Mesothelial cell of epicardium (in vitro differentiated cells): ENCODE results near the gene HDAC1. TPM values are rescaled to one million over a fixed set of nuclear protein-coding genes. Genes with fewer than 3 reads are reported as not detected.
"Not testable (repeated sequence)": the region's sequence is repeated elsewhere in the genome, so short reads cannot be mapped to it uniquely, and the experiment has no call there.

Experiments used
- DNase-seq, 2 experiments: peaks; one replicate each; pipeline ENCODE4 v3.0.0; 2021; ENCODE audit warnings: low spot score in 2 of 2; ENCODE audit not compliant: unreplicated experiment in 2 of 2
- H3K27ac Mint-ChIP-seq: 2 replicates; pipeline ENCODE4 v1.8.0; 2021; ENCODE audit warnings: mixed read lengths
- H3K27me3 Mint-ChIP-seq: 2 replicates; pipeline ENCODE4 v1.8.0; 2021; ENCODE audit warnings: low read depth, mixed read lengths
- H3K36me3 Mint-ChIP-seq: 2 replicates; pipeline ENCODE4 v1.8.0; 2021; ENCODE audit warnings: mixed read lengths
- H3K4me1 Mint-ChIP-seq: 2 replicates; pipeline ENCODE4 v1.8.0; 2021; ENCODE audit warnings: mixed read lengths
- H3K4me3 Mint-ChIP-seq: 2 replicates; pipeline ENCODE4 v1.8.0; 2021; ENCODE audit warnings: mild to moderate bottlenecking, moderate library complexity, mixed read lengths
- H3K9me3 Mint-ChIP-seq: 2 replicates; pipeline ENCODE4 v1.8.0; 2021; ENCODE audit warnings: mixed read lengths
- total RNA-seq: library from RNA; stranded (reverse); gene quantifications from 3 replicates; pipeline ENCODE4 v1.2.1, GENCODE V29; 2021
- TF ChIP-seq, protein P1 (sequence below): fragments of 200-600 bp; sonication (generic); IDR thresholded peaks from one replicate; pipeline ENCODE4 v1.5.0; 2021; ENCODE audit warnings: antibody characterized with exemption; ENCODE audit not compliant: unreplicated experiment

Gene HDAC1
- total RNA-seq, 1 donor from 2014 or later: 131 TPM

DNA sequence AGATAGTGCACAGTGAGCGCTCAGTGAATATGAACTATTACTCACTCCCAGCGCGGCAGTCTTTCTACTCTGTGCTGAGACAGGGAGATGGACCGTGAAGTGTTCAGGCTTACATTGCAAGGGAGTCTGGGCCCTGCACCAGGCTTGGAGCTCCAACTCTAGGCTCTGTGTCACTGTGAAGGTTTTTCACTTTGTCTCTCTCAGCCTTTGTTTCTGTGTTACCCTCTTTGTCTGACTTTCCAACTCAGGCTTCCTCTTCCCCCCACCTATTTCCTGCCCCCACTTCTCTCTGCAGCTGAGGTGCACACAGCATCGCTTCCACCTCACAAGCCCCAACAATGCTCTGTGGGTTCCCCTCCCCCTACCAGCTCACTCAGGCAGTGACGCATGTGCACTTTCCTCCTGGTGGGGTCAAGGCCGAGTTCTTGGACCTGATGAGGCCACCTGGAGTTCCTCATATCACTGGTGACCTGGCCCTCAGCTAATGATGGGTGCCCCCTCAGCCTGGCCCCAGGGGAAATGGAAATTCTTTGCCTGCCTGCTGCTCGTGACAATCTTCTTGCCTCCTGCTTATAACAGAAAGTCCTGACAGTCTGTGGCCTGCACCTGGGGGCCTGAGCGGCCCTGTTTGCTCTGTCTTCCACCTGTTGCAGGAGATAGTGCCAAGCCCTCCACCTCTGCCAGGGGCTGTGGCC, 41.9 kb upstream of the HDAC1 start:
- peaks cover 19% of the 10 kb centered on the region for H3K4me1 Mint-ChIP-seq
- H3K27me3 Mint-ChIP-seq: no peaks in the 10 kb centered on the region
- no peak for DNase-seq
- H3K4me3 Mint-ChIP-seq: no peak overlapping the region
- no peak overlapping the region for H3K27ac Mint-ChIP-seq
- TF ChIP-seq, protein P1, sequence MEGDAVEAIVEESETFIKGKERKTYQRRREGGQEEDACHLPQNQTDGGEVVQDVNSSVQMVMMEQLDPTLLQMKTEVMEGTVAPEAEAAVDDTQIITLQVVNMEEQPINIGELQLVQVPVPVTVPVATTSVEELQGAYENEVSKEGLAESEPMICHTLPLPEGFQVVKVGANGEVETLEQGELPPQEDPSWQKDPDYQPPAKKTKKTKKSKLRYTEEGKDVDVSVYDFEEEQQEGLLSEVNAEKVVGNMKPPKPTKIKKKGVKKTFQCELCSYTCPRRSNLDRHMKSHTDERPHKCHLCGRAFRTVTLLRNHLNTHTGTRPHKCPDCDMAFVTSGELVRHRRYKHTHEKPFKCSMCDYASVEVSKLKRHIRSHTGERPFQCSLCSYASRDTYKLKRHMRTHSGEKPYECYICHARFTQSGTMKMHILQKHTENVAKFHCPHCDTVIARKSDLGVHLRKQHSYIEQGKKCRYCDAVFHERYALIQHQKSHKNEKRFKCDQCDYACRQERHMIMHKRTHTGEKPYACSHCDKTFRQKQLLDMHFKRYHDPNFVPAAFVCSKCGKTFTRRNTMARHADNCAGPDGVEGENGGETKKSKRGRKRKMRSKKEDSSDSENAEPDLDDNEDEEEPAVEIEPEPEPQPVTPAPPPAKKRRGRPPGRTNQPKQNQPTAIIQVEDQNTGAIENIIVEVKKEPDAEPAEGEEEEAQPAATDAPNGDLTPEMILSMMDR: no peak
- H3K9me3 Mint-ChIP-seq: no peaks in the 10 kb centered on the region
- H3K36me3 Mint-ChIP-seq: no peaks in the 10 kb centered on the region

GRCh38 chr1:32250893-32251716, 40.8 kb upstream of the HDAC1 start, which contains the start of gene LCK:
TSS of gene LCK (plus strand) at chr1:32251265. CDS start at chr1:32274330, 23,065 bp downstream.
- no peaks in the 10 kb centered on the region for H3K9me3 Mint-ChIP-seq

GRCh38 chr1:32255072-32256071, 36.5 kb upstream of the HDAC1 start:
- no peak for DNase-seq
- H3K4me3 Mint-ChIP-seq: no peak overlapping the region
- H3K27me3 Mint-ChIP-seq: no peaks in the 10 kb centered on the region
- TF ChIP-seq, protein P1: no peak
- H3K27ac Mint-ChIP-seq: no peak overlapping the region
- H3K9me3 Mint-ChIP-seq: no peaks in the 10 kb centered on the region
- H3K4me1 Mint-ChIP-seq: peaks cover 8% of the 10 kb centered on the region
- H3K36me3 Mint-ChIP-seq: no peaks in the 10 kb centered on the region

More at GRCh38 chr1:32250893-32251716, 40.8 kb upstream of the HDAC1 start, which contains the start of gene LCK:
- H3K4me1 Mint-ChIP-seq: peaks cover 19% of the 10 kb centered on the region
- peak within 1 kb of the TSS; percentile 21 for H3K27ac Mint-ChIP-seq
- H3K4me3 Mint-ChIP-seq: no peak within 1 kb of the TSS
- DNase-seq: no peak
- TF ChIP-seq, protein P1: no peak
- H3K27me3 Mint-ChIP-seq: no peaks in the 10 kb centered on the region
- no peaks in the 10 kb centered on the region for H3K36me3 Mint-ChIP-seq

DNA sequence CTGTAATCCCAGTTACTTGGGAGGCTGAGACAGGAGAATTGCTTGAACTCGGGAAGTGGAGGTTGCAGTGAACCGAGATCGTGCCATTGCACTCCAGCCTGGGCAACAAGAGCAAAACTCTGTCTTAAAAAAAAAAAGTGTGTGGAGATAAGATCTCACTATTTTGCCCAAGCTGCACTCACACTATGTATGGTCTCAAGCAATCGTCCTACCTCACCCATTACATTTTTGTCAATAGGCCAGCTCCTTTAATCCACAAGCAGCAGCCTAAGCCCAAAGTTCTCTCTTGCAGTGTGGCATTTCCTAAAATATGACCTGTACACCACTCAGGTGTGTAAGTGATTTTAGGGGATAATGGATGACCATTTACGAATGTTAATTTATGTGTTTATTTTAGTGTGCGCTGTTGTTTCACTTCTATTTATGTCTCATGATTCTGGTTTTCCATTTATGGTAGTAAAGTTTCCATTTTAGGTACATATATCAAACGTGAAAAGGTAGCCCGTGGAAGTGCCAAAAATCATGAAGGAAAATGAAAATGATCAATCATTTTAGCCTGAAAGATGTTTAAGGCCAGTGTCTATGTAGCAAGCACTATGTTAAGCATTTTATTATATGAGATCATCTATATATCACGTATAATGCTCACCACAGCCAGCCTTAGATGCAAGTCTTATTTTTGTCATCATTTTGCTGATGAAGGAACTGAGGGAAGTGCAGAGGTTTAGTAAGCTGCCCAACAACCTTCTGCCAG, 35.2 kb upstream of the HDAC1 start:
- H3K27me3 Mint-ChIP-seq: no peaks in the 10 kb centered on the region
- peaks cover 2% of the 10 kb centered on the region for H3K4me1 Mint-ChIP-seq
- no peak overlapping the region for H3K27ac Mint-ChIP-seq
- H3K9me3 Mint-ChIP-seq: no peaks in the 10 kb centered on the region
- TF ChIP-seq, protein P1: no peak
- no peaks in the 10 kb centered on the region for H3K36me3 Mint-ChIP-seq
- DNase-seq: no peak
- no peak overlapping the region for H3K4me3 Mint-ChIP-seq

- TF ChIP-seq, protein P1: no peak
- H3K27me3 Mint-ChIP-seq: no peaks in the 10 kb centered on the region
- H3K27ac Mint-ChIP-seq: no peak overlapping the region
- no peak overlapping the region for H3K4me3 Mint-ChIP-seq
- DNase-seq: no peak
- no peaks in the 10 kb centered on the region for H3K4me1 Mint-ChIP-seq
- H3K36me3 Mint-ChIP-seq: no peaks in the 10 kb centered on the region
- H3K9me3 Mint-ChIP-seq: no peaks in the 10 kb centered on the region
Measured at GRCh38 chr1:32257227-32257508, 34.7 kb upstream of the HDAC1 start.

DNA sequence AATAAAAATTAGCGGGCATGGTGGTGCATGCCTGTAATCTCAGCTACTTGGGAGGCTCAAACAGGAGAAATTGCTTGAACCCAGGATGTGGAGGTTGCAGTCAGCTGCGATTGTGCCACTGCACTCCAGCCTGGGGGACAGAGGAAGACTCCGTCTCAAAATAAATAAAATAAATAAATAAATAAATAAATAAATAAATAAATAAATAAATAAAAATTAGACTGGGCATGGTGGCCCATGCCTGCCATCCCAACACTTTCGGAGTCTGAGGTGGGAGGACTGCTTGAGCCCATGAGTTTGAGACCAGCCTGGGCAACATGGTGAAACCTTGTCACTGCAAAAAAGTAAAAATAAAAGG, 28.7 kb upstream of the HDAC1 start:
- not testable (repeated sequence) for H3K4me3 Mint-ChIP-seq, DNase-seq, H3K27me3 Mint-ChIP-seq, H3K9me3 Mint-ChIP-seq, H3K27ac Mint-ChIP-seq, H3K36me3 Mint-ChIP-seq, H3K4me1 Mint-ChIP-seq
